ENCODE measurements around the gene FMN2.

DNA sequence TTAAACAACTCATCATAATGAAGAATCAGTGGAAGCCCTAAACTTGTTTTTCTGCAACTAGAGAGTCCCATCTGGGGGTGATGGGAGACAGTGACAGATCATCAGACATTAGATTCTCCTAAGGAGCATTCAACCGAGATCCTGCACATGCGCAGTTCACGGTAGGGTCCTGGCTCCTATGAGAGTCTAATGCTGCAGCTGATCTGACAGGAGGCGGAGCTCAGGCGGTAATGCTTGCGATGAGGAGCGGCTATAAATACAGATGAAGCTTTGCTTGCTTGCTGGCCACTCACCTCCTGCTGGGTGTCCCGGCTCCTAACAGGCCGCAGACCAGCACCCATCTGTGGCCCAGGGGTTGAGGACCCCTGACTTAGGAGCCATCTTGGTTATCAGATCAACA lies 247.2 kb downstream of the FMN2 start:
- TF ChIP-seq ZNF202 (tag by site-specific recombination; IDR thresholded peaks at IDR 0.05; ENCODE audit: borderline replicate concordance) = no peak
- TF ChIP-seq, protein P1, sequence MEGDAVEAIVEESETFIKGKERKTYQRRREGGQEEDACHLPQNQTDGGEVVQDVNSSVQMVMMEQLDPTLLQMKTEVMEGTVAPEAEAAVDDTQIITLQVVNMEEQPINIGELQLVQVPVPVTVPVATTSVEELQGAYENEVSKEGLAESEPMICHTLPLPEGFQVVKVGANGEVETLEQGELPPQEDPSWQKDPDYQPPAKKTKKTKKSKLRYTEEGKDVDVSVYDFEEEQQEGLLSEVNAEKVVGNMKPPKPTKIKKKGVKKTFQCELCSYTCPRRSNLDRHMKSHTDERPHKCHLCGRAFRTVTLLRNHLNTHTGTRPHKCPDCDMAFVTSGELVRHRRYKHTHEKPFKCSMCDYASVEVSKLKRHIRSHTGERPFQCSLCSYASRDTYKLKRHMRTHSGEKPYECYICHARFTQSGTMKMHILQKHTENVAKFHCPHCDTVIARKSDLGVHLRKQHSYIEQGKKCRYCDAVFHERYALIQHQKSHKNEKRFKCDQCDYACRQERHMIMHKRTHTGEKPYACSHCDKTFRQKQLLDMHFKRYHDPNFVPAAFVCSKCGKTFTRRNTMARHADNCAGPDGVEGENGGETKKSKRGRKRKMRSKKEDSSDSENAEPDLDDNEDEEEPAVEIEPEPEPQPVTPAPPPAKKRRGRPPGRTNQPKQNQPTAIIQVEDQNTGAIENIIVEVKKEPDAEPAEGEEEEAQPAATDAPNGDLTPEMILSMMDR (tag by site-specific recombination; IDR thresholded peaks at IDR 0.05) = no peak
- no peak for TF ChIP-seq SALL2 (tag by site-specific recombination; IDR thresholded peaks at IDR 0.05; ENCODE audit: borderline replicate concordance)
- TF ChIP-seq ZNF274 (IDR thresholded peaks at IDR 0.05; ENCODE audit: low read length) = no peak
- TF ChIP-seq ZNF274 (tag by site-specific recombination; IDR thresholded peaks at IDR 0.05; ENCODE audit: borderline replicate concordance) = no peak
- TF ChIP-seq KLF9 (tag by site-specific recombination; IDR thresholded peaks at IDR 0.05; ENCODE audit: low read depth) = no peak
